H1 (cell line): ENCODE measurements around the gene CYP2W1. TPM values are rescaled to one million over a fixed set of nuclear protein-coding genes. Genes with fewer than 3 reads are reported as not detected.

ENCODE experiments used
- CTCF ChIA-PET: fragments of 300-600 bp; sonication (Branson Sonifier 250); formaldehyde crosslinking; loops from one replicate; lab custom pipeline; 2021; ENCODE audit not compliant: partially characterized antibody; lab: Charles Lee
- POLR2A ChIA-PET: fragments of 300-600 bp; sonication (Branson Sonifier 250); formaldehyde crosslinking; loops from one replicate; lab custom pipeline; 2021; ENCODE audit warnings: inconsistent platforms; ENCODE audit not compliant: partially characterized antibody; lab: Charles Lee
- DNase-seq, 2 experiments: peaks; one replicate each; pipeline versions ENCODE4 v3.0.0 to v3.0.0-alpha.2; 2010 to 2022; ENCODE audit warnings: low spot score in 2 of 2, low read depth in 1 of 2, mixed read lengths in 1 of 2
- FAIRE-seq: peaks from 2 replicates; lab custom pipeline; 2011; peaks lifted over from hg19 to GRCh38; lab: Jason Lieb, UNC
- H2AFZ ChIP-seq: 2 replicates; pipeline ENCODE4 v1.8.1; 2012; ENCODE audit warnings: low read length, inconsistent platforms
- H2AK5ac ChIP-seq: 2 replicates; pipeline ENCODE4 v1.6.1; 2013; ENCODE audit warnings: low read depth, low read length
- H2BK120ac ChIP-seq: replicated peaks from 2 replicates; pipeline ENCODE3; 2013; ENCODE audit warnings: low read depth, low read length, inconsistent platforms
- H2BK12ac ChIP-seq: 2 replicates; pipeline ENCODE4 v1.6.1; 2013; ENCODE audit warnings: low read depth, low read length
- H2BK15ac ChIP-seq: 2 replicates; pipeline ENCODE4 v1.6.1; 2013; ENCODE audit warnings: low read length
- H2BK20ac ChIP-seq: 2 replicates; pipeline ENCODE4 v1.6.1; 2013; ENCODE audit warnings: low read length
- H2BK5ac ChIP-seq: 2 replicates; pipeline ENCODE4 v1.6.1; 2013; ENCODE audit warnings: low read depth, low read length
- H3K14ac ChIP-seq: 2 replicates; pipeline ENCODE4 v1.6.1; 2013; ENCODE audit warnings: inconsistent platforms; ENCODE audit not compliant: insufficient read length
- H3K18ac ChIP-seq: 2 replicates; pipeline ENCODE4 v1.6.1; 2013; ENCODE audit warnings: low read length; ENCODE audit errors: extremely low read depth
- H3K23ac ChIP-seq: 2 replicates; pipeline ENCODE4 v1.6.1; 2013; ENCODE audit warnings: inconsistent platforms; ENCODE audit not compliant: insufficient read length
- H3K23me2 ChIP-seq: 2 replicates; pipeline ENCODE4 v1.6.1; 2013; ENCODE audit warnings: low read depth, low read length
- H3K27ac ChIP-seq: 2 replicates; pipeline ENCODE4 v1.6.1; 2011; ENCODE audit warnings: low read depth, low read length, inconsistent platforms
- H3K27me3 ChIP-seq, 4 experiments: replicated peaks in 1 of 4; 1 replicate in 1 of 4; 2 replicates in 3 of 4; pipeline versions ENCODE4 v1.6.1 to v1.8.1; 2011 to 2013; ENCODE audit warnings: low read length in 3 of 4, mild to moderate bottlenecking in 3 of 4, inconsistent platforms in 2 of 4, mixed read lengths in 2 of 4, moderate library complexity in 1 of 4; ENCODE audit not compliant: control insufficient read depth in 3 of 4, insufficient read depth in 3 of 4; ENCODE audit errors: extremely low read depth in 1 of 4
- H3K36me3 ChIP-seq, 4 experiments: 2 replicates each; pipeline versions ENCODE4 v1.6.1 to v1.8.1; 2011 to 2013; ENCODE audit warnings: mild to moderate bottlenecking in 4 of 4, low read length in 3 of 4, moderate library complexity in 2 of 4, control low read depth in 1 of 4, inconsistent platforms in 1 of 4; ENCODE audit not compliant: insufficient read depth in 4 of 4, control insufficient read depth in 2 of 4
- H3K4ac ChIP-seq: replicated peaks from 2 replicates; pipeline ENCODE3; 2013; ENCODE audit warnings: low read length, low read depth, mixed read lengths, inconsistent platforms; ENCODE audit not compliant: insufficient read length
- H3K4me1 ChIP-seq, 4 experiments: replicated peaks in 1 of 4; 1 replicate in 1 of 4; 2 replicates in 3 of 4; pipeline versions ENCODE4 v1.6.1 to v1.8.1; 2011 to 2013; ENCODE audit warnings: low read length in 3 of 4, inconsistent platforms in 2 of 4, mixed read lengths in 1 of 4; ENCODE audit not compliant: insufficient read depth in 4 of 4, control insufficient read depth in 3 of 4
- H3K4me2 ChIP-seq, 2 experiments: 2 replicates each; pipeline versions ENCODE4 v1.6.1 to v1.8.1; 2011 to 2013; ENCODE audit warnings: low read depth in 2 of 2, low read length in 2 of 2, control low read depth in 1 of 2, inconsistent platforms in 1 of 2, mild to moderate bottlenecking in 1 of 2; ENCODE audit not compliant: insufficient read depth in 1 of 2
- H3K4me3 ChIP-seq, 4 experiments: fragments of 200-600, 300-600 bp in 1 of 4; sonication (generic), shearing (Covaris generic), sonication (Bioruptor Twin) in 1 of 4; 2 replicates each; pipeline versions ENCODE4 v1.5.1 to v1.8.1; 2011 to 2016; ENCODE audit warnings: low read length in 4 of 4, low read depth in 3 of 4, control low read depth in 2 of 4, inconsistent platforms in 2 of 4, mild to moderate bottlenecking in 2 of 4, mixed read lengths in 1 of 4, moderate library complexity in 1 of 4; ENCODE audit not compliant: insufficient read depth in 2 of 4; ENCODE audit errors: extremely low read depth in 1 of 4
- H3K56ac ChIP-seq: replicated peaks from 2 replicates; pipeline ENCODE3; 2013; ENCODE audit warnings: low read depth, mild to moderate bottlenecking, mixed read lengths, low read length, inconsistent platforms; ENCODE audit not compliant: insufficient read length
- H3K79me1 ChIP-seq: 2 replicates; pipeline ENCODE4 v1.6.1; 2013; ENCODE audit warnings: low read depth, low read length, control low read depth
- H3K79me2 ChIP-seq, 2 experiments: 2 replicates each; pipeline versions ENCODE4 v1.6.1 to v1.8.1; 2012 to 2013; ENCODE audit warnings: low read length in 2 of 2, mild to moderate bottlenecking in 2 of 2, inconsistent platforms in 1 of 2; ENCODE audit not compliant: insufficient read depth in 2 of 2, control insufficient read depth in 1 of 2
- H3K9ac ChIP-seq, 4 experiments: replicated peaks in 1 of 4; 1 replicate in 1 of 4; 2 replicates in 3 of 4; pipeline versions ENCODE4 v1.6.1 to v1.8.1; 2011 to 2013; ENCODE audit warnings: low read depth in 3 of 4, low read length in 3 of 4, control low read depth in 2 of 4, mild to moderate bottlenecking in 2 of 4, moderate library complexity in 2 of 4, inconsistent platforms in 1 of 4; ENCODE audit errors: extremely low read depth in 1 of 4
- H3K9me3 ChIP-seq, 2 experiments: 2 replicates each; pipeline versions ENCODE4 v1.6.1 to v1.8.1; 2012 to 2013; ENCODE audit warnings: mild to moderate bottlenecking in 2 of 2, moderate library complexity in 2 of 2, control low read depth in 1 of 2, inconsistent platforms in 1 of 2, low read depth in 1 of 2, low read length in 1 of 2, mixed read lengths in 1 of 2; ENCODE audit not compliant: insufficient read depth in 2 of 2
- H4K20me1 ChIP-seq, 2 experiments: replicated peaks in 1 of 2; 2 replicates each; pipeline versions ENCODE3 to v1.8.1; 2011 to 2013; ENCODE audit warnings: inconsistent platforms in 2 of 2, low read length in 2 of 2, mild to moderate bottlenecking in 1 of 2; ENCODE audit not compliant: insufficient read depth in 2 of 2, control insufficient read depth in 1 of 2
- H4K5ac ChIP-seq: 2 replicates; pipeline ENCODE4 v1.6.1; 2013; ENCODE audit warnings: low read length, low read depth, mixed read lengths, inconsistent platforms; ENCODE audit not compliant: insufficient read length
- H4K8ac ChIP-seq: 2 replicates; pipeline ENCODE4 v1.8.0; 2013; ENCODE audit warnings: mild to moderate bottlenecking, moderate library complexity, low read length, inconsistent platforms; ENCODE audit not compliant: insufficient read depth; ENCODE audit errors: extremely low read depth
- H4K91ac ChIP-seq: replicated peaks from 2 replicates; pipeline ENCODE3; 2013; ENCODE audit warnings: low read length, mixed read lengths, inconsistent platforms; ENCODE audit not compliant: insufficient read length
- BCL11A ChIP-seq, 2 experiments: IDR thresholded peaks; one replicate each; pipeline ENCODE4 v1.6.1; 2011; ENCODE audit warnings: low read depth in 2 of 2, low read length in 2 of 2, mild to moderate bottlenecking in 2 of 2
- KDM1A ChIP-seq: fragments of 200-600, 300-600 bp; sonication (generic); IDR thresholded peaks from 2 replicates; pipeline ENCODE4 v1.7.1; 2016; ENCODE audit warnings: mild to moderate bottlenecking, low read length, borderline replicate concordance
- WGBS, 2 experiments: shearing (Covaris generic) in 1 of 2; methylation state at CpG; one replicate each; pipeline versions ENCODE4 v1.1.6 to v1.1.7; 2013 to 2015; ENCODE audit warnings: low lambda C conversion rate in 2 of 2, mixed read lengths in 2 of 2, inconsistent platforms in 1 of 2, low coverage in 1 of 2, missing lambda C conversion rate in 1 of 2; ENCODE audit not compliant: insufficient replicate concordance in 2 of 2, insufficient coverage in 1 of 2, insufficient read length in 1 of 2; ENCODE audit errors: extremely low coverage in 1 of 2, missing lambda C conversion rate in 1 of 2; 5-methylcytosine and 5-hydroxymethylcytosine counted together
- polyA plus RNA-seq, 7 experiments: library from polyadenylated mRNA; depleted of rRNA in 3 of 7; stranded (reverse) in 5 of 7; unstranded in 2 of 7; fragments of >200 nt in 5 of 7; fragments of 200-250 nt in 2 of 7; gene quantifications; 1 replicate in 5 of 7; 2 replicates in 1 of 7; 4 replicates in 1 of 7; pipeline versions ENCODE4 v1.2.1 to v1.2.3, GENCODE V29; 2011 to 2013; ENCODE audit warnings: missing spikeins in 2 of 7, mixed read lengths in 2 of 7
- total RNA-seq: library from RNA; stranded (reverse); fragmentation: NEBNext Ultra II Directional; extraction: Animal tissue kit (Norgen Biotek cat#: 25700); gene quantifications from 2 replicates; pipeline ENCODE4 v1.2.1, GENCODE V29; 2021

The CYP2W1 gene
- total and polyA plus RNA-seq, 2 of the 8 experiments (the other 6 are each of a cell fraction or from before 2014, with no cell fraction given): not detected

GRCh38 chr7:1008733-1009363 is 25.9 kb downstream of the CYP2W1 start:
- TF ChIP-seq KDM1A: peak; percentile 30; the same call in 1 of the 2 replicates
- TF ChIP-seq BCL11A (IDR thresholded peaks at IDR 0.05; ENCODE audit: low read depth in 2 of 2, low read length in 2 of 2): no peak
- peak overlapping the region; percentile 93; the same call in 1 of the 2 replicates for H2BK5ac ChIP-seq
- peaks cover 7% of the 10 kb centered on the region for H3K79me1 ChIP-seq
- H4K20me1 ChIP-seq: peaks cover 2 to 11% of the 10 kb centered on the region in 2 experiments
- no peak overlapping the region for H3K18ac ChIP-seq
- H2BK12ac ChIP-seq: peak overlapping the region; percentile 98
- no peak overlapping the region for H3K56ac ChIP-seq
- no peak overlapping the region for H3K4me3 ChIP-seq
- H3K4me1 ChIP-seq: no peaks in the 10 kb centered on the region
- H2AK5ac ChIP-seq: peak overlapping the region; percentile 94
- H3K27me3 ChIP-seq: no peaks in the 10 kb centered on the region
- no peak overlapping the region; the same call in 1 of the 2 replicates for H4K8ac ChIP-seq
- H3K9ac ChIP-seq: peak overlapping the region in 1 of 4 experiments; percentile 28; a peak in 1 of 7 replicates
- peak; percentile 52 for FAIRE-seq
- H4K5ac ChIP-seq: no peak overlapping the region
- no peak overlapping the region for H3K4me2 ChIP-seq
- H2BK120ac ChIP-seq: no peak overlapping the region
- no peak overlapping the region for H2BK20ac ChIP-seq
- POLR2A ChIA-PET: no interaction called here
- no peak overlapping the region for H2AFZ ChIP-seq
- H2BK15ac ChIP-seq: peak overlapping the region; percentile 83; the same call in 1 of the 2 replicates
- H3K23ac ChIP-seq: no peak overlapping the region
- H3K4ac ChIP-seq: no peak overlapping the region
- H3K36me3 ChIP-seq: peaks cover 0 to 8% (median 0%) of the 10 kb centered on the region in 4 experiments; a peak in 3 of 8 replicates
- no peak for DNase-seq
- H3K14ac ChIP-seq: no peak overlapping the region
- CTCF ChIA-PET: interaction anchor here (0.7 to 4.7 kb wide), 3 partner anchors 12 to 18 kb away, joined by 3 to 36 read pairs (median 4); no protein-coding TSS in a partner anchor
- peaks cover 0 to 3% of the 10 kb centered on the region in 2 experiments; a peak in 1 of 4 replicates for H3K79me2 ChIP-seq
- no peaks in the 10 kb centered on the region; a peak in 1 of 4 replicates for H3K9me3 ChIP-seq
- H3K23me2 ChIP-seq: peaks cover 8% of the 10 kb centered on the region; the same call in 1 of the 2 replicates
- WGBS, 2 experiments: 91% methylated on average over 37 of the region's 37 CpGs; no CpG with 5 or more reads in 1 of the 2 experiments
- H3K27ac ChIP-seq: no peak overlapping the region; the same call in 1 of the 2 replicates
- peak overlapping the region; percentile 95 for H4K91ac ChIP-seq
